ENCODE results near the gene SPRED3.
"Not testable (repeated sequence)": the region's sequence is repeated elsewhere in the genome, so short reads cannot be mapped to it uniquely, and the experiment has no call there.

SPRED3 gene, protein sequence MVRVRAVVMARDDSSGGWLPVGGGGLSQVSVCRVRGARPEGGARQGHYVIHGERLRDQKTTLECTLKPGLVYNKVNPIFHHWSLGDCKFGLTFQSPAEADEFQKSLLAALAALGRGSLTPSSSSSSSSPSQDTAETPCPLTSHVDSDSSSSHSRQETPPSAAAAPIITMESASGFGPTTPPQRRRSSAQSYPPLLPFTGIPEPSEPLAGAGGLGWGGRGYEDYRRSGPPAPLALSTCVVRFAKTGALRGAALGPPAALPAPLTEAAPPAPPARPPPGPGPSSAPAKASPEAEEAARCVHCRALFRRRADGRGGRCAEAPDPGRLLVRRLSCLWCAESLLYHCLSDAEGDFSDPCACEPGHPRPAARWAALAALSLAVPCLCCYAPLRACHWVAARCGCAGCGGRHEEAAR

DNA sequence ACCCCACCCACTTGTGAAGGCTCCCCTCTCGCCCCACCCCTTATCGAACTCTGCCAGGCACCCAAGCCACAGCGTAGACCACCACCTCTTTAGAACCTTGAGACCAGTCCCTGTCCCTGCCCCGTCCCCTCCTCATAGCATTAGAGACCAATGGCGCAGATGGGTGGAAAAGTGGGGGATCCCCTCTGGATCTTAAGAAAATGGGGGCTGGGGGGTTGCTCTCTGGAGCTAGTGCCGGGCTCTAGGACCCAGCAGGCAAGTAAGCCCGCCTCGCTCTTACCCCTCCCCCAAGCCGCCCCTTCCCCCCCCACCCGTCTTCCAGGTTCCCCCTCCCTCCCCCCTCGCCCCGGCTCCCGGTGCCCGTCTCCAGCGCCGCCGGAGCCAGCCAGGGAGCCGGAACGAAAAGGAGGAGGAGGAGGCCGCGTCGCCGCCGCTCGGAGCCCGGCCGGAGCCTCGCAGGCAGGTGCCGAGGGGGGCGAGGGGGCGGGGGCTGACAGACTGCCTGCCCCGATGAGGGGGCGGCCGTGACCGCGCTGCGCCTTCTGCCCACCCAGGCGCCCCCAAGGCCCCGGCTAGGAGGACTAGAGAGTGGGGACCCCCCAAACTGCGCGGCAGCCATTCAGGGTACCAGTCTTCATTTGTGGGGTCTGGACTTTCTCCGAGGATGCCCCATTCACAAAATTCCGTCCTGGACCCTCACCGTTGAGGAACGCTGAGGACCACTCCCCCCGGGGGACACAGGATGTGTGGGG is at the start of gene SPRED3:
Gene SPRED3, plus strand, starts transcription at position 349 of the 752 bp plus-strand sequence. CDS start 1,606 bp downstream, outside the sequence.
- in situ Hi-C loops (cut with MboI; ENCODE audit: low pct_unique_long_range_greater_than_20kb, low sequenced_read_pairs) = no loop called here

DNA sequence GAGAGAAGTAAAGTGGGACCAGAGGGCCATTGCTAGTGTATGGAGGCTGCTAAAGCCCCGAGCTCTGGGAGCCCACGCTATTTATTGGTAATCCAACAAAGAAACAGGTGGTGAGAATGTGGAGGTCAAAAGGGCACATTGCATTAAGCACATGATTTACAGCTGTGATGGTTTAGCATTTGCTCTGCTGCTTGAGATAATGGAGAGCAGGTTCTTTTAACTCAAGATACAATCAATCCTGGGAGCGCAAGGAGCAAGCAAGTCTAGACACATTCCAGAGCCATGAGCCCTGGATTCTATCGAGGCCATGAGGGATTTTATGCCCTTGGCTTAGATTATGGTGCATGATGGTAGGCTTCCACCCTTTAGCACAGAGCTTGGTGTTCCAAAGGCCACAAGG is 49.5 kb upstream of the SPRED3 start:
- DNase-seq; in situ Hi-C loops (cut with MboI; ENCODE audit: low pct_unique_long_range_greater_than_20kb, low sequenced_read_pairs): not testable (repeated sequence)

More for the DNA sequence above, at the start of gene SPRED3:
- no peak for DNase-seq

DNA sequence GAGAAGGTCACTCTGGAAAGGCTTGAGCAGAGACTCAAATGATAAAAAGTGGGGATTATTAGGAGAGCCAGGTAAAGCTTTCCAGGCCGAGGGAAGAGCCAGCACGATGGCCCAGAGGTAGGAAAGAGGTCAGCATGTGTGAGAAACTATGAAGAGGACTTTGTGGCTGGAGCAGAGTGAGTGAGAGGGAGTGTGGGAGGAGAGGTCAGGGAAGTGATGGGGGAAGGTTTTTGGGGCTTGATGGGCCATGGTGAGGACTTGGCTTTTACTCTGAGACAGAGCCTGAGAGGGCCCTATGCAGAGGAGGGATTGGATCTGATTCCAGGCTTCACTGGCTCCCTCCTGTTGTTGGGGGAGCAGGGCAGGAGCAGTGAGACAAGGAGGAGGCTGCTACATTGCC is 47.6 kb upstream of the SPRED3 start:
- in situ Hi-C loops (cut with MboI; ENCODE audit: low pct_unique_long_range_greater_than_20kb, low sequenced_read_pairs) = no loop called here

DNA sequence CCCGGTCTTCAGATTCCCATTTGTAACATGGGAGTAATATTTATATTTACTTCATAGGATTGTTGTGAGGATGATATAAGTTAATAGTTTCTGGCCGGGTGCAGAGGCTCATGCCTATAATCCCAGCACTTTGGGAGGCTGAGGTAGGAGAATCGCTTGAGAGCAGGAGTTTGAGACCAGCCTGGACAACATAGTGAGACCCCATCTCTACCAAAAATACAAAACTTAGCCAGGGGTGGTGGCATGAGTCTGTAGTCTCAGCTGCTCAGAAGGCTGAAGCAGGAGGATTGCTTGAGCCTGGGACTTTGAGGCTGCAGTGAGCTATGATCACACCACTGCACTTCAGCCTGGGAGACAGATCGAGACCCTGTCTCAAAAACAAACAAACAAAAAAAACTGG is 41.7 kb upstream of the SPRED3 start:
- no peak for DNase-seq
- in situ Hi-C loops (cut with MboI; ENCODE audit: low pct_unique_long_range_greater_than_20kb, low sequenced_read_pairs) = no loop called here

More for the DNA sequence above, 47.6 kb upstream of the SPRED3 start:
- DNase-seq = no peak

DNA sequence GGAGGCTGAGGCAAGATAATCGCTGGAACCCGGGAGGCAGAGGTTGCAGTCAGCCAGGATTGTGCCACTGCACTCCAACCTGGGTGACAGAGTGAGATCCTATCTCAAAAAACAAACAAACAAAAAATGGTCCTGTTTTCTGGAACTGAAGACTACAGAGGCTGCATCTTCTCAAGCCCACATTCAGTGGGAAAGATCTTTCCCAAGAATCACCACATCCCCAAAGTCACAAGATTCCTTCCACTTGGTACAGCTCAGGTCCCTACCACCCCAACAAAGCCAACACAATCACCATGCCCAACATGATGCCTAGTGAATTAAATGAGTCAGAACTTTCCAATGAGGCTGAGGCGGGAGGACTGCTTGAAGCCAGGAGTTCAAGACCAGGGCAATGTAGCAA is 37.6 kb upstream of the SPRED3 start:
- in situ Hi-C loops (cut with MboI; ENCODE audit: low pct_unique_long_range_greater_than_20kb, low sequenced_read_pairs) = no loop called here
- DNase-seq = no peak

DNA sequence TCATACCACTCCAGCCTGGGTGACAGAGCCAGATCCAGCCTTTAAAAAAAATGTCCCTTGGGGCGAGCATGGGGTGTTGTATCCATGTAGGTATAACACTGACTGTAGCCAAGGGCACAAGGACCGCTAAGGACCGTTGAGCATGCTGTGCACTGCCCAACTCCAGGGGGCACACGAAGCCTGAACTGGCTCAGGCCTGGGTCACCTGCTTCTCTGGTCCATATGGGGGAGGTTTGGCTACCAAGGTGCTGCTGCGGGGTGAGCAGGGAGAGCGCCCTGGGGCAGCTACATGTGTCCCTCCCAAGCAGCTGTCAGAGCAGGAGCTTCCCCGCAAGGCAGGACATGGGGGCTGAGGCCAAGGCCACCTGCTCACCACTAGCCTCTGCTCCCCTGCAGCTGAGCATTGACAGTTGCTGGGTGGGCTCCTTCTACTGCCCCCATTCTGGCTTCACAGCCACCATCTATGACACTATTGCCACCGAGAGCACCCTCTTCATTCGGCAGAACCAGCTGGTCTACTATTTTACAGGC is 36.6 kb upstream of the SPRED3 start:
- in situ Hi-C loops (cut with MboI; ENCODE audit: low pct_unique_long_range_greater_than_20kb, low sequenced_read_pairs) = no loop called here
- DNase-seq = no peak

DNA sequence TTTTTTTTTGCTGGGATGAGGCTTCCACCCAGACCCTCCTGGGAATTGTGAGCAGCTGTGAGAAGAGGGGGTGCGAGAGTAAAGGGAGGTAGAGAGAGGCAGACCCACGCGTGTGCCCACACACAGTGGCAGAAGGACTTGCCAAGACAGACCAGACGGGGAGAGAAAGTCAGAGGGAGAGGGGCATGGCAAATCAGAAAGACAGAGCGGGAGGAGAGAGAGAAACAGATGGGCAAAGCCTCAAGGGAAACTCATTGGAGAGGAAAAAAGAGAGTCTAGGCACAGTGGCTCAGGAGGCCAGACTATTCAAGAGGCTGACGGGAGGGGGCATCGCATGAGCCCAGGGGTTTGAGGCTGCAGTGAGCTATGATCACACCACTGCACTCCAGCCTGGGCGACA is 35.9 kb upstream of the SPRED3 start:
- in situ Hi-C loops (cut with MboI; ENCODE audit: low pct_unique_long_range_greater_than_20kb, low sequenced_read_pairs) = no loop called here
- no peak for DNase-seq

DNA sequence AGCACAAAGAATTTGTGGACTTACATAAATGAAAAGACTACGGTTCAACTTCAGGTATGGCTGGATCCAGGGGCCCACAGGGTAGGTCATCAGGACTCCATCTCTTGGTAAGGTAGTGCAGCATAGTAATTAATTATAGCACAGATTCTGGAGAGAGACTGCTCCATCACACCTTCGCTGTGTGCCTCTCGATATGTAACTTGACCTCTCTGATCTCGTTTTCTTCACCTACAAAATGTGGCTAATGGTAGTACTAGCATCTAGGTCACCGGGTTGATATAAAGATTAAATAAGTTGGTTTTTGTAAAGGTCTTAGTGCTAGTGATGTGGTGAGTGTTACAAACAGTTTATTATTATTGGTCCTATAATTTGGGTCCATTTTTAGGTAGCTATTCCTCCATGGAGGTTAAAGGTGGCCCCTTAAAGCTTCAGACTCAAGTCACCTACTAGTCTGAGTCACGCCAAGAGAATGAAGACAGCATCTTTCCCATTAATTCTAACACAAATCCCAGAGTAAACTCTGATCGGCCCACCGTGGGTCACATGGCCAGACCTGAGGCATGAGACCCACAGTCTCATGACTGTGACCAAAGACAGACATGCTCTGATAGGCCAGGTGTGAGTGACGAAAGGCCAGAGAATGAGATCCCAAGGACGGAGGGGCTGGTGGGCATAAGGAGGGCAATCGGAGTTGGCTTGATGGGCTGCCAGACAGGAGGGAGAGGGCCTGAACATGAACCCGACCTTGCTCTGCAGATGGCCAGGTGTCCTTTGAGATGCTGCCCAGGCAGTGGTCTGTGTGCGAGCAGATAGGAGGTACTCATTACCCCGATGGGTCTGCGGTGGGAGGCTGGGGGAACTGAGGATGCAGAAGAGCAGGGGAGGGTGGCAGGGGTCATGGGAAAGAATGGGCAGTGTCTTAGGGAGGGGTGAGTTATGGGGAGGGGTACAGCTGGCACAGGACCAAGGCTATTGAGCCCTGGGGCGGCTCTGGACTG is 32.5 kb upstream of the SPRED3 start:
- no peak for DNase-seq
- in situ Hi-C loops (cut with MboI; ENCODE audit: low pct_unique_long_range_greater_than_20kb, low sequenced_read_pairs) = no loop called here

DNA sequence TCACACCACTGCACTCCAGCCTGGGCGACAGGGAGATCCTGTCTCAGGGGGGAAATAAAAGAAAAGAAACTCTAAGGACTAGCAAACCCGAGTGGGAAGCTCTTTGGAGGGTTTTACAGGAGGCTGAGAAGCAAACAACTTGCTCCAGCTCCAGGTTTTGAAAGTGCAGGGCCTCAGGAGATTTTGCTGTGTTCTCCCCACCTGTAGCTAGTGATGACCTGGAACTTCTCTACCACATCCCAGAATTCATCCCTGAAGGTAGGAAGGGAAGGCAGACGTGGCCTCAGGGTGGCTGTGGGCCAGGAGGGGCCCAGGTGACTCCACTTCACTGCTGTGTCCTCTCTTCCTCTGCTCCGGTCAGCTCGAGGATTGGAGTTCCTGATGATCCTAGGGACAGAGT is 30.4 kb upstream of the SPRED3 start:
- in situ Hi-C loops (cut with MboI; ENCODE audit: low pct_unique_long_range_greater_than_20kb, low sequenced_read_pairs) = no loop called here
- DNase-seq = no peak

DNA sequence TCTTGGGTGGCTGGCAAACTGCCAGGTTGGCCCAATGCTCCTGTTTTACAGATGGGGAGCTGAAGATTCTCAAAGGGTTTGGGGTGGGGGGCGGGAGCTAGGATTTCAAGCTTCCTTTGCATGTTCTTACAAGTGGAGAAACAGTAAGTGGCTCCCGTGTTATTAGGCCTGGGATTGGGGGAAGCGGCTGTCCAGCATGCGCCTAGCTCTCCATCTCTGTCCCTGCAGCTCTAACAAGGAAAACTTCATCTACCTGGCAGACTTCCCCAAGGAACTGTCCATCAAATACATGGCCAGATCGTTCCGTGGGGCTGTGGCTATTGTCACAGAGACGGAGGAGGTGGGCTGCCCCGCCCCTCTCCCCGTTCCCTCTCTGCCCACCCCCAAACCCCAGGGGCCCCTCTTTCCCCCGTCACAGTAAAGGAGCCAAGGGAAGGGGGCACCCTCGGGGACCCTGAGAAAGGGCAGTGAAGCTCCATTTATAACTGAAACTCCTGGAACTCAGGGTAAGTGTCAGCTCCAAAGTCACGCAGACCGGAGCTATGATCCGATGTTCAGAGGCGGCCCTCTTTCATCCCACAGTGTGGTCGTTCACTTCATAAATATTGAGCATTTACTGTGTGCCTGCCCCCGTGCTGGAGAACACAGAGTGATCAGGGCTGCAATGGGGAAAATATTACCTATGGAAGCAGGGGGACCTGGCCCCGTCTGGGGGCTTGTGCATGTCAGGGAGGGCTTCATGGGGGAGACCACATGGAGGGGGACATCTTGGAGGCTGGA is 29.1 kb upstream of the SPRED3 start:
- in situ Hi-C loops (cut with MboI; ENCODE audit: low pct_unique_long_range_greater_than_20kb, low sequenced_read_pairs) = no loop called here
- DNase-seq = no peak

DNA sequence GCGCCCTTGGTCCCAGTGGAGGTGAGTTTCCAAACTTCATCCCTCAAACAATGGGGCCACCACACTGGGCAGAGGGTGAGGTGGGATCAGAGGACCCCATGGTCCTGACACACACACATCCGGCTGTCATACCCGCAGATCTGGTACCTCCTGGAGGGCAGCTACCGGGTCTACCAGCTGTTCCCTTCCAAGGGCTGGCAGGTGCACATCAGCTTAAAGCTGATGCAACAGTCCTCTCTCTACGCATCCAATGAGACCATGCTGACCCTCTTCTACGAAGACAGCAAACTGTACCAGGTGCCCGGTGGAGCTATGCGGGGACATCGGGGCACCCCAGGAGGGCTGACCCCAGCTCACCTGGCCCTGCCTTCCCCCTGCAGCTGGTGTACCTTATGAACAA is 28.1 kb upstream of the SPRED3 start:
- no peak for DNase-seq
- in situ Hi-C loops (cut with MboI; ENCODE audit: low pct_unique_long_range_greater_than_20kb, low sequenced_read_pairs) = no loop called here

DNA sequence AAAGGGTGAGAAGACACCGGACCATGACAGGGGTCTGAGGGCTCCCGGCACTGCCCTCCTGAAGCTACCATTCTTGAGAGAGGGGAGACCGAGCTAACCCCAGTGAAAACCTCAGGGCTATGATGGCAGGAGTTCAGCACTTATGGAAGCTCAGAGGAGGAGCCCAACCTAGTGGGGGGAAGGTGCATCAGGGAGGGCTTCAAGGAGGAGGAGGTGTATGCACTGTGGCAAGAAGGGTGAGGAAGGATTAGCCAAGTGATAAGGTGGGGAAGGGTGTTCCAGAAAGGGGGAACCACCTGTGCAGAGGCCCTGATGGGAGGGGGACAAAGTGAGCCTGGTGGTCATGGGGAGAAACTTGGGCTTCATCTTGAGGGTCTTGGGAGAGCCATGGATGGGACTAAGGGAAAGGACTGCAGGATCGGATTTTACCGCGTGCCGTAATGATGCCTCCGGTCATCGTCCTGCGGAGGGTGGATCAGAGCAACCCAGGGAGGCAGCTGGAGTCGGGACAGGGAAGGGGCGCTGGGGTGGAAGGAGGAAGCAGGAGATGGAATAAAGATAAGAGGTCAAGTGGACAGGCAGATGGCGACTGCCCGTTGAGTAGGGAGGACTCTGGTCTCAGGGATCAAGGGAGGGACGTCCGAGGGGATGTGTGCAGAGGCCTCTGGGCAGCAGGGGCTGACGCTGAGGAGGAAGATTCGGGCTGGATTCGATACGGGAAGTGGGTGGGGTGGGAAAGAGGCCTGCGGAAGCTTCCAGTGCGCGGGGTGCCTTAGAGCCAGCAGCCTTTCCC is 27.5 kb upstream of the SPRED3 start:
- in situ Hi-C loops (cut with MboI; ENCODE audit: low pct_unique_long_range_greater_than_20kb, low sequenced_read_pairs) = no loop called here
- DNase-seq = no peak

DNA sequence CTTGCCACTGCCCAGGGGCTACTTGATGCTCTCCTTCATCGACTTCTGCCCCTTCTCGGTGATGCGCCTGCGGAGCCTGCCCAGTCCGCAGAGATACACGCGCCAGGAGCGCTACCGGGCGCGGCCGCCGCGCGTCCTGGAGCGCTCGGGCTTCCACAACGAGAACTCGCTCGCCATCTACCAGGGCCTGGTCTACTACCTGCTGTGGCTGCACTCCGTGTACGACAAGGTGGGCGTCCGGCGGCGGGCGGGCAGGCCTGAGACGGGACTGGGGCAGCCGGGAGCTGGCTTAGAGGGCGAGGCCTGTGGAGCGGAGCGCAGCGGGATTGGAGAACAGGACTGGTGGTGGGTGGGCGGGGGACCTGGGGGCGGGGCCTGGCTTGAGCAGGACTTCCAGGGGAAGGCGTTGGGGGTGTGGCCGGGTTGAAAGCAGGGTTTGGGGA is 26.8 kb upstream of the SPRED3 start:
- DNase-seq = peak; percentile 88
- in situ Hi-C loops (cut with MboI; ENCODE audit: low pct_unique_long_range_greater_than_20kb, low sequenced_read_pairs) = no loop called here

DNA sequence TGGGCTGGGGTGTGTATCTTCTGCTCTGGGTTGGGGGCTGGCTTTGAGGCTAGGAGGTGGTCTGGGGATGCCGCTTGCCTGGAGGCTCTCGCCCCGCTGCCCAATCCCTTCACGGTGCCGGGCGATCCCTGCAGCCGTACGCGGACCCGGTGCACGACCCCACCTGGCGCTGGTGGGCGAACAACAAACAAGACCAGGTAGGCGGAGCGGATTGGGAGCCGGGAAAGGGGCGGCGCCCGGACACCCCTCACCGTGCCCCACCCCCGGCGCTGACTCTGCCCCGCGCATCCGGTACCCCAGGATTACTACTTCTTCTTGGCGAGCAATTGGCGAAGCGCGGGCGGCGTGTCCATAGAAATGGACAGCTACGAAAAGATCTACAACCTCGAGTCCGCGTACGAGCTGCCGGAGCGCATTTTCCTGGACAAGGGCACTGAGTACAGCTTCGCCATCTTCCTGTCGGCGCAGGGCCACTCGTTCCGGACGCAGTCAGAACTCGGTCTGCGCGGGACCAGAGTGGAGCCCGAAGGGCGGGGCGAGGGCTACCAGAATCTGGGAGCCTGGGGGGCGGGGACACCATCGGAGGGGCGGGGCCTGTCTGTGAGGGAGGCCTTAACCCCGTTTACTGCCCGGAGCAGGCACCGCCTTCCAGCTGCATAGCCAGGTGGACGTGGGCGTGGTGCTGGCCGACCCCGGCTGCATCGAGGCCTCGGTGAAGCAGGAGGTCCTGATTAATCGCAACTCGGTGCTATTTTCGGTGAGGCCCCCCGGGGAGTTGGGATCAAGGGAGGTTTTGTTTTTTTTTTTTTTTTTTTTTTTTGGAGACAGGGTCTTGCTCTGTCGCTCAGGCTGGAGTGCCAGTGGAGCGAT is 26.2 kb upstream of the SPRED3 start:
- in situ Hi-C loops (cut with MboI; ENCODE audit: low pct_unique_long_range_greater_than_20kb, low sequenced_read_pairs) = no loop called here
- DNase-seq = peak; percentile 90

DNA sequence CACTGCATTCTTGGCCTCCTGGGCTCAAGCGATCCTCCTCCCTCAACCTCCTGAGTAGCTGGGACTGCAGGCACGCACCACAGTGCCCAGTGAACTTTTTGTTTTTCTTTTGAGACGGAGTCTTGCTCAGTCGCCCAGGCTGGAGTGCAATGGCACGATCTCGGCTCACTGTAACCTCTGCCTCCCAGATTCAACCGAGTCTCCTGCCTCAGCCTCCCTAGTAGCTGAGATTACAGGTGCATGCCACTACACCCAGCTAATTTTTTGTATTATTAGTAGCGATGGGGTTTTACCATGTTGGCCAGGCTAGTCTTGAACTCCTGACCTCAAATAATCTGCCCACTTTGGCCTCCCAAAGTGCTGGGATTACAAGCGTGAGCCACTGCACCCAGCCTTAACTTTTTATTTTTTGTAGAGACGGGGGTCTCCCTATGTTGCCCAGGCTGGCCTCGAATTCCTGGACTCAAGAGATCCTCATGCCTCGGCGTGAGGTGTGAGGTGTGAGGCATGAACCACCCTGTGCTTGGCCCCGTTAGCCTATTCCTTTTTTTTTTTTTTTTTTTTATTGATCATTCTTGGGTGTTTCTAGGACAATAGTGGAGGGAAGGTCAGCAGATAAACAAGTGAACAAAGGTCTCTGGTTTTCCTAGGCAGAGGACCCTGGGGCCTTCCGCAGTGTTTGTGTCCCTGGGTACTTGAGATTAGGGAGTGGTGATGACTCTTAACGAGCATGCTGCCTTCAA is 25.4 kb upstream of the SPRED3 start:
- in situ Hi-C loops (cut with MboI; ENCODE audit: low pct_unique_long_range_greater_than_20kb, low sequenced_read_pairs); DNase-seq: not testable (repeated sequence)

DNA sequence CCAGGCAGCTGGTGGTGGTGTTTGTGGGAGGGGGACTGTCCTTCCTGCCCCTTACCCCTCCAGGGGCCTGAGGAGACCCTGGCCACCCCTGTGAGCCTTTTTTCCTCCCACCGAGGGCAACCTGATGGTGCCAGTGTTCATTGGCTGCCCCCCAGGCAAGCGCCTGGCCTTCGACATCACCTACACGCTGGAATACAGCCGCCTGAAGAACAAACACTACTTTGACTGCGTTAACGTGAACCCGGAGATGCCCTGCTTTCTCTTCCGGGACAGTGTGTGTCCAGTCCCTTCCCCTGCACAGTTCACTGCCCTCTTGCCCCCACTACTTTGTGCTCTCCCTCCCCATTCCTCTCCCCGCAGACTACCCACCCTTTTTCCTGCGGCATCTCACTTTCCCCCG is 21.5 kb upstream of the SPRED3 start:
- in situ Hi-C loops (cut with MboI; ENCODE audit: low pct_unique_long_range_greater_than_20kb, low sequenced_read_pairs) = no loop called here
- no peak for DNase-seq
